GM12891 (cell line): ENCODE measurements around the gene RBM20.

Experiments
- DNase-seq: peaks from one replicate; pipeline ENCODE4 v3.0.0; 2011; ENCODE audit warnings: low spot score; ENCODE audit not compliant: insufficient read length
- FAIRE-seq: peaks from 2 replicates; lab custom pipeline; 2011; peaks lifted over from hg19 to GRCh38; lab: Jason Lieb, UNC
- PAX5 ChIP-seq: IDR thresholded peaks from 2 replicates; pipeline ENCODE4 v1.6.1; 2011; ENCODE audit warnings: low read length, moderate library complexity, mild to moderate bottlenecking; ENCODE audit not compliant: insufficient read depth, severe bottlenecking
- POLR2A ChIP-seq: IDR thresholded peaks from 2 replicates; pipeline ENCODE4 v1.6.1; 2011; ENCODE audit warnings: low read depth, low read length, control low read depth
- POLR2AphosphoS5 ChIP-seq: IDR thresholded peaks from 2 replicates; pipeline ENCODE4 v1.6.1; 2011; ENCODE audit warnings: low read depth, low read length, control low read depth
- POU2F2 ChIP-seq: IDR thresholded peaks from 2 replicates; pipeline ENCODE4 v1.6.1; 2011; ENCODE audit warnings: low read depth, mild to moderate bottlenecking, control low read depth, low read length, moderate library complexity
- SPI1 ChIP-seq: IDR thresholded peaks from 2 replicates; pipeline ENCODE4 v1.6.1; 2011; ENCODE audit warnings: low read depth, low read length, control low read depth
- TAF1 ChIP-seq: IDR thresholded peaks from 2 replicates; pipeline ENCODE4 v1.6.1; 2011; ENCODE audit warnings: low read depth, low read length, control low read depth

Gene RBM20

DNA sequence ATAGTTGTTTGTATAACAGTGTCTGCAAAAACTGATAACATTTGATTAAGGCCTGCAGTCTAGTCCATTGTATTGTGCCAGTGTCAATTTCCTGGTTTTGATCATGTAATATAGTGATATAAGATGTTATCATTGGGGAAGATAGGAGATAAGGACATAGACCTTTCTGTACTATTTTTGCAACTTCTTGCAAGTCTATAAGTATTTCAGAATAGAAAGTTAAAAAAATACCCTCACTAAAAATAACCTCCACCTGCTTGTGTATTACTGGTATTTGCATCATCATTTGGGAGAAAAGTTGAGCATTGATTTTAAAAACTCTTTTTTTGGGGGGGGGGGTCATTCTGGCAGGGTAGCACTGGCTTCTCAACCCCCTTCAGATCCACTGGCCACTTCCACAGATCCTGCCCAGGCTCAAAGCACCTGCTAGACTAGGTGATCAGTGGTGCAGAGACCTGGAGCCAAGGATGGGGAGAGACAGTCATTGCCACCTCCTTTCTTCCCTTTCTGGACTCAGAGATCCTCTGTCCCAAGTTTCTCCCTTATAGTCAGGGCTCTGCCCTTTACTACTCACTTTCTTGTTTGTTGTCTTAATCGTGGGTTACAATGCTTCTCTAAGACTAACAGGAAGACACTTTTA is 103.0 kb downstream of the RBM20 start:
- peak; percentile 60 for FAIRE-seq
- no peak for DNase-seq
- TF ChIP-seq SPI1 = no peak
- no peak for TF ChIP-seq TAF1
- TF ChIP-seq POLR2A = no peak
- TF ChIP-seq PAX5 = no peak
- TF ChIP-seq POLR2AphosphoS5 = no peak
- no peak for TF ChIP-seq POU2F2

DNA sequence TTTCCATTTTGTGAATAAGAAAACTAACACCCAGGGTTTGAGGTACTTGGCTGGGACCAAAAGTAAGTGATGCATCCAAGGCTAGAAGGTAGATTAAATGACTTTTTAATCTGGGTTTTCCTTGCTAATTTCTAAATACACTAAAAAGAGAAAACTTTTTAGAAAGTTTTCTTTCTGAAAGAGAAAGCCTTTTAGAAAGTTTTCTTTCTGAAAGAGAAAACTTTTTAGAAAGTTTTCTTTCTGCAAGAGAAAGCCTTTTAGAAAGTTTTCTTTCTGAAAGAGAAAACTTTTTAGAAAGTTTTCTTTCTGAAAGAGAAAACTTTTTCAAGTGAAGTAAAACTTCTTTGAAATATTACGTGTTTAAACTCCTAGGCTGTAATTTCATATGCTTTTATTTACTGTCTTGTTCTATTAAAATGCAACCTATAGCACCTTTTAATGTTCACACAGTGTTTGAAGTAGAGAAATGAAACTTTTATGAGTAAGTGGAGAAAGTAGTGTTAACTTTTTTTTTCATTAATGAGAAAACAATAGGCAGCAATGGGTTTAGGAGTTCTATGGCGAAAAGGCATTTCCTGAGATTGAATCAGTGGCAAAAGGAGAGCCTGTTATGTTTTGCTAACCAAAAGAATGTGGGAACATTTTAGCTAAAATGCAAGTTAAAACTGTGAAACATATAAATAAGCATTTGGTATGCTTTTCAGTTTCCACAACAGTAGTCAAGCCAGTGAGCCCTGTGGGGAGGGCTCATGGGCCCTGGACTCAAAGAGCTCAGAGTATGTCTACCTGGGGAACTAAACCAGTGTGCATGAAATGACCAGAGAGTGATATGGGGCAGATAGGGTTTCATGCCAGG is 103.7 kb downstream of the RBM20 start:
- FAIRE-seq = no peak

DNA sequence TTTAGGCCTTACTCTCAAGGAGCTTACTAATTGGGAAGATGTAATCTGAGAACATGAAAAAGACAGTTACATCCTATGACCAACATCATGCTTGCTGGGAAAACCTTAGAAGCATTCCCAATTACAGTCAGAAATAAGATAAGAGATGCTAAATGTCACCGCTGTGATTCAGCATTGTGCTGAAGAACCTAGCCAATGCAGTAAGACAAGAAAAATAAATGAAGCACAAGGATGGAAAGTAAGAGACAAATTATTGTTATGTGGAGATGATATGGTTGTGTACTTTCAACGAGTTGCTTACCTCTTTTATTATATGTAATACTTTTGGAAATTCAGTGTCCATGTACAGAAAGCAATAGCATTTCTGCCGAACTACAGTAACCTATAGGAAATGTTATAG is 104.8 kb downstream of the RBM20 start:
- DNase-seq (no peak), FAIRE-seq (no peak)
- TF ChIP-seq POLR2AphosphoS5 = no peak
- no peak for TF ChIP-seq TAF1
- TF ChIP-seq PAX5 = no peak
- no peak for TF ChIP-seq SPI1
- TF ChIP-seq POU2F2 = no peak
- no peak for TF ChIP-seq POLR2A

More for the DNA sequence above, 103.7 kb downstream of the RBM20 start:
- DNase-seq = no peak
- TF ChIP-seq SPI1 (no peak), TAF1 (0 out of 2 replicates have a peak, but pooled peaks have one; percentile 10)

DNA sequence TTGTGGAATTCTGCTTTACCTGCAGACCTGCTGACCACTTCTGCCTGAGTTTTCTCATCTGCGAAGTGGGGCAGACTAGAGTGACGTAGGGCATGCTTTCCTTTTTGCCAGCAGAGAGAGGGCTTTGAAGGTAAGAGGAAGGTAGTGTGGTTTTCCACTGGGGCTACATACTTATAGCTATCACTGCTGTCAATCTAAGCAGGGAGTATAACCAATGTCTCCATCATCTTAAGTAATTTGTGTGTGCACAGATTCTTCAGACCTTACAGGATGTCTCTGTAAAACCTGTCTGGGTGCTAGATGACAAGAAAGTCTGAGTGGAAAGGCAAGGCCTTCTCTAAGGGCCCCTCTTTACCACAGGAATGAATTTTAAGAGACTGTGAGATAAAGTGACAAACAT is 106.8 kb downstream of the RBM20 start:
- no peak for DNase-seq
- FAIRE-seq = no peak
- no peak for TF ChIP-seq TAF1
- TF ChIP-seq POU2F2 = no peak
- no peak for TF ChIP-seq POLR2A
- TF ChIP-seq SPI1 = no peak
- TF ChIP-seq POLR2AphosphoS5 = no peak
- TF ChIP-seq PAX5 = no peak

DNA sequence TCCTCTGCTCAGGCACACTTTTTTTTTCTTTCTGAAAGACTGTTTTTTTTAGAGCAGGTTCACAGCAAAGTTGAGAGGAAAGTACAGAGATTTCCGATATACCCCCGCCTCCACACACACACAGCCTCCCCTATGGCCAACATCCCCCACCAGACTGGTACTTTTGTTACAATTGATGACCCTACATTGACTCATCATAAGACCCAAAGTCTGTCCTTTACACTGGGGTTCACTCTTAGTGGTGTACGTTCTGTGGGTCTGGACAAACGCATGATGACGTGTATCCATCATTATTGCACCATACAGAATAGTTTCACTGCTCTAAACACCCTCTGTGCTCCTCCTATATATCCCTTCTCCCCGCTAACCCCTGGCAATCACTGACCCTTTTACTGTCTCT is 107.7 kb downstream of the RBM20 start:
- no peak for DNase-seq
- peak; percentile 65 for FAIRE-seq
- no peak for TF ChIP-seq TAF1
- no peak for TF ChIP-seq PAX5
- no peak for TF ChIP-seq POU2F2
- no peak for TF ChIP-seq SPI1
- no peak for TF ChIP-seq POLR2AphosphoS5
- TF ChIP-seq POLR2A = no peak

DNA sequence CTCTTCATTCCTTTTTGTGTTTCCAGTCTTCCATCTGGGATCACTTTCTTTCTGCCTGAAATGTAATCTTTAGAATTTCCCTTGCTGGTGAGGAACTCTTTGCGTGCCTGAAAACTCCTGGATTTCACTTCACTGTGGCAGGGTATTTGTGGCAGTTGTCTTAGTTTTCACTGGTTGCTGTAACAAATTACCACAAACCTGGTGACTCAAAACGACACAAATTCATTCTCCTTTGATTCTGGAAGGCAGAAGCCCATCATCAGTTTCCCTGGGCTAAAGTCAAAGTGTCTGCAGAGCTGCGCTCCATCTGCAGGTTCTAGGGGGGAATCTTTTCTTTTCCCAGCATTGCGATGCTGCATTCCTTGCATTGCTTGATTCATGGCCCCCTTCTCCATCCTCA is 109.3 kb downstream of the RBM20 start:
- no peak for FAIRE-seq
- TF ChIP-seq PAX5 (no peak), POLR2A (no peak), SPI1 (no peak)
- DNase-seq = no peak

DNA sequence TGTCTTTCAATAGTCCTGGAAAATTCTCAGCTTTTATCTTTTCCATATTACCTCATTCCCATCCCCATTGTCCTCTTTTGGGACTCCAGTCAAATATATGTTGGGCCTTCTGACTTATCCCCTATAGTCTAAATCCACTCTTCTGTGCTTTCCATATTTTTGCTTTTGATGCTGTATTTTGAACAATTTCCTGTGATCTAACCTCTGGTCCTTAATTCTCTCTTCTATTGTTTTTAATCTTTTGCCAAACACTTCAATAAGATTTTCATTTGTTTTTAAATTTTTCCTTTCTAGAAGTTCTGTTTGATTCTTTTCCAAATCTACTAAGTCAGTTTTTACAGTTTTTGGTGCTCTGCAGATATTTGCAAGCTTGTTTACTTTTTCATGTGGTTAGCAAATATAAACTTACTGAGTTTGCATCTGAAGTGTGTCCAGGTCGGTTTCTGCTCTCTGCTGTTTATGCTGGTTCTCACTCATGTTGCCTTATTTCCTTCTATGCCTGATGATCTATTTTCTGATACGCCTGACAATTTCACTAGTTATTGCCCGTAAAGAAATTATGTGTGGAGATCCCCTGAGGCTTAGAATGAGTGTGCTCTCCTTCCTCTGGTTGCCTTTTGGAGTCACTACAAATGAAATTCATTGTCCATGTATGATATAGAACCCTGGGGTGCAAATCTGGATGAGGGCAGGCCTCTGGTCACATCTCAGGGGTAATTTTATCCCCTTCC is 110.4 kb downstream of the RBM20 start:
- FAIRE-seq = peak; percentile 31

DNA sequence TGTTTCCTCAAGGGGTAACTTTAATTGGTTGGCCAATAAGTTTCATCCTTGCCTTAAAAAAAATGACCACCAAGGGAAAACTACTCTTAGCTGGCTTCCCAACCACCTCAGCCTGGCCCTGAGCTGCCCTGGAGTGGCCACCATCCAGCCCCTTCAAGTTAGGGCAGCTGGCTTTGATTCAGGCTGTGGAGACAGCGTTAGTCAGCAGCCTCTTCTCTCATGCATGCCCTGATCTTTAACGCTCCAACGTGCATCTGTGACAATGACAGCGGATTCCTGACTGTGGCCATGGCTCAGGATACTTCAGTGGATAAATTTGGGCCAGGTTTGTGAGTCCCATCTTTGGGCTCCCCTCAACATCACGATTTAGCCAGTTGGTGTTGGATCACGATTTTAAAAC is 111.6 kb downstream of the RBM20 start:
- no peak for DNase-seq
- TF ChIP-seq SPI1 = no peak
- no peak for TF ChIP-seq POLR2A
- no peak for TF ChIP-seq TAF1
- no peak for TF ChIP-seq POU2F2
- TF ChIP-seq POLR2AphosphoS5 = no peak
- no peak for TF ChIP-seq PAX5
- FAIRE-seq = no peak

More for the DNA sequence above, 110.4 kb downstream of the RBM20 start:
- no peak for DNase-seq
- no peak for TF ChIP-seq POU2F2
- no peak for TF ChIP-seq TAF1
- no peak for TF ChIP-seq POLR2A
- no peak for TF ChIP-seq POLR2AphosphoS5
- no peak for TF ChIP-seq PAX5
- TF ChIP-seq SPI1 = no peak

DNA sequence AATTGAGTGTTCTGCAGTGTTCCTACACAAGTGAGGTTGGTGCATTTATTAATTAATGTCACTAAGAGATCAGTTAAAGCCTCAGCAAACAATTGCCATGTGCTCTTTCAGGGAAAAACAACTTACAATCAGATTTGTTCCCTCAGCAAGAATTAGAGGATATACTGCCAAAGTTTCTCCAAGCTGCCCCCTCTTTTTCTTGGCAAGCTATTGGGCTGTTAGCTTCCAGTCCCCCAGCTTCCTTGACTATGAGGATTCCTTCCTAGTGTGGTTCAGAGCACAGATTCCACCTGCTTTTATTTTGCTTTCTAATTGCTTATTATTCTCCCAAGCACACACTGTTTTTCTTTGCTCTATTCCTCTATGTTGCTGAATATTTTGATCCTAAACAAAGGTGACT is 112.7 kb downstream of the RBM20 start:
- no peak for TF ChIP-seq POU2F2
- TF ChIP-seq TAF1 = no peak
- no peak for TF ChIP-seq POLR2A
- TF ChIP-seq PAX5 = no peak
- TF ChIP-seq SPI1 = no peak
- no peak for TF ChIP-seq POLR2AphosphoS5
- FAIRE-seq = no peak
- DNase-seq = no peak
